ENCODE results near the gene PIKFYVE. TPM values are rescaled to one million over a fixed set of nuclear protein-coding genes. Genes with fewer than 3 reads are reported as not detected.
A peak's percentile ranks its signal among the peaks of the same experiment; 100 is the strongest.
"Not testable (repeated sequence)": the region's sequence is repeated elsewhere in the genome, so short reads cannot be mapped to it uniquely, and the experiment has no call there.

The PIKFYVE gene
- total RNA-seq, 1 donor from 2014 or later = 33.8 TPM

- no peaks in the 10 kb centered on the region for H3K4me1 Mint-ChIP-seq (ENCODE audit: unreplicated experiment)
- no peak for TF ChIP-seq CTCF (conservative IDR thresholded peaks at IDR 0.05)
- no peak overlapping the region for H3K4me3 Mint-ChIP-seq
- H3K27me3 Mint-ChIP-seq = no peaks in the 10 kb centered on the region
- no peak for DNase-seq (ENCODE audit: extremely low spot score, unreplicated experiment)
- H3K27ac Mint-ChIP-seq = no peak overlapping the region
- H3K9me3 Mint-ChIP-seq = no peaks in the 10 kb centered on the region
- no peaks in the 10 kb centered on the region for H3K36me3 Mint-ChIP-seq
Measured at GRCh38 chr2:208369091-208369490, 103.0 kb downstream of the PIKFYVE start.

- Mint-ChIP-seq H3K4me3 (no peak overlapping the region), H3K9me3 (no peaks in the 10 kb centered on the region), H3K27me3 (no peaks in the 10 kb centered on the region), H3K27ac (no peak overlapping the region), H3K36me3 (no peaks in the 10 kb centered on the region), H3K4me1 (ENCODE audit: unreplicated experiment) (no peaks in the 10 kb centered on the region)
- DNase-seq (ENCODE audit: extremely low spot score, unreplicated experiment) = no peak
- TF ChIP-seq CTCF (conservative IDR thresholded peaks at IDR 0.05) = no peak
Measured at GRCh38 chr2:208370881-208371633, 105.0 kb downstream of the PIKFYVE start.

- H3K4me1 Mint-ChIP-seq (ENCODE audit: unreplicated experiment) = no peaks in the 10 kb centered on the region
- H3K4me3 Mint-ChIP-seq = no peak overlapping the region
- DNase-seq (ENCODE audit: extremely low spot score, unreplicated experiment) = no peak
- TF ChIP-seq CTCF (conservative IDR thresholded peaks at IDR 0.05) = no peak
- no peaks in the 10 kb centered on the region for H3K27me3 Mint-ChIP-seq
- H3K36me3 Mint-ChIP-seq = no peaks in the 10 kb centered on the region
- H3K27ac Mint-ChIP-seq = no peak overlapping the region
- no peaks in the 10 kb centered on the region for H3K9me3 Mint-ChIP-seq
Measured at GRCh38 chr2:208371634-208371935, 105.5 kb downstream of the PIKFYVE start.

GRCh38 chr2:208373460-208374089, 107.5 kb downstream of the PIKFYVE start:
- Mint-ChIP-seq H3K27ac (no peak overlapping the region), H3K27me3 (no peaks in the 10 kb centered on the region), H3K4me1 (ENCODE audit: unreplicated experiment) (no peaks in the 10 kb centered on the region), H3K36me3 (no peaks in the 10 kb centered on the region), H3K4me3 (no peak overlapping the region), H3K9me3 (no peaks in the 10 kb centered on the region)
- TF ChIP-seq CTCF (conservative IDR thresholded peaks at IDR 0.05) = peak; percentile 87
- no peak for DNase-seq (ENCODE audit: extremely low spot score, unreplicated experiment)

GRCh38 chr2:208375491-208376068, 109.5 kb downstream of the PIKFYVE start:
- Mint-ChIP-seq H3K27me3 (no peaks in the 10 kb centered on the region), H3K9me3 (no peaks in the 10 kb centered on the region), H3K4me1 (ENCODE audit: unreplicated experiment) (no peaks in the 10 kb centered on the region), H3K4me3 (no peak overlapping the region), H3K27ac (no peak overlapping the region), H3K36me3 (no peaks in the 10 kb centered on the region)
- TF ChIP-seq CTCF (conservative IDR thresholded peaks at IDR 0.05) = no peak
- no peak for DNase-seq (ENCODE audit: extremely low spot score, unreplicated experiment)

GRCh38 chr2:208377344-208377860, 111.3 kb downstream of the PIKFYVE start:
- not testable (repeated sequence) for H3K4me3 Mint-ChIP-seq; H3K27ac Mint-ChIP-seq; DNase-seq (ENCODE audit: extremely low spot score, unreplicated experiment); H3K4me1 Mint-ChIP-seq (ENCODE audit: unreplicated experiment); H3K9me3 Mint-ChIP-seq; H3K36me3 Mint-ChIP-seq; H3K27me3 Mint-ChIP-seq
